DND-41 (cell line): Measurements from ENCODE around the gene PRKACA.

Source experiments
- ATAC-seq: fragments of 200-7000 bp; cut with Tn5 transposase; 3 replicates; pipeline ENCODE4 v1.9.1; 2021; ENCODE audit warnings: low read depth; ENCODE audit not compliant: insufficient read depth
- DNase-seq: peaks from one replicate; pipeline ENCODE4 v3.0.0-alpha.2; 2020
- H2AFZ ChIP-seq: 2 replicates; pipeline ENCODE4 v1.6.0; 2012; ENCODE audit warnings: low read depth, low read length
- H3K27ac ChIP-seq: 2 replicates; pipeline ENCODE4 v1.5.1; 2012; ENCODE audit warnings: low read length, inconsistent platforms
- H3K27me3 ChIP-seq: fragments of 200-600 bp; sonication (generic); 2 replicates; pipeline ENCODE4 v1.6.0; 2012; ENCODE audit warnings: low read length, mild to moderate bottlenecking, inconsistent platforms; ENCODE audit not compliant: insufficient read depth, poor library complexity
- H3K36me3 ChIP-seq: 2 replicates; pipeline ENCODE4 v1.5.1; 2012; ENCODE audit warnings: low read length, inconsistent platforms; ENCODE audit not compliant: insufficient read depth
- H3K4me1 ChIP-seq: 2 replicates; pipeline ENCODE4 v1.5.1; 2012; ENCODE audit warnings: mild to moderate bottlenecking, low read length; ENCODE audit not compliant: insufficient read depth
- H3K4me2 ChIP-seq: 2 replicates; pipeline ENCODE4 v1.6.0; 2012; ENCODE audit warnings: mild to moderate bottlenecking, moderate library complexity, low read length, inconsistent platforms; ENCODE audit not compliant: insufficient read depth
- H3K4me3 ChIP-seq, 2 experiments: fragments of 200-600 bp in 1 of 2; shearing (Covaris generic) in 1 of 2; 2 replicates each; pipeline ENCODE4 v1.5.1; 2012 to 2016; ENCODE audit warnings: inconsistent platforms in 2 of 2, low read length in 2 of 2, mild to moderate bottlenecking in 2 of 2, low read depth in 1 of 2, moderate library complexity in 1 of 2
- H3K79me2 ChIP-seq: 2 replicates; pipeline ENCODE4 v1.6.0; 2012; ENCODE audit warnings: low read length, inconsistent platforms; ENCODE audit not compliant: insufficient read depth
- H3K9ac ChIP-seq: 2 replicates; pipeline ENCODE4 v1.6.0; 2012; ENCODE audit warnings: low read depth, mild to moderate bottlenecking, inconsistent platforms, low read length, moderate library complexity
- H3K9me3 ChIP-seq: 2 replicates; pipeline ENCODE4 v1.5.1; 2012; ENCODE audit warnings: low read length, moderate library complexity, mild to moderate bottlenecking, inconsistent platforms; ENCODE audit not compliant: insufficient read depth, severe bottlenecking
- H4K20me1 ChIP-seq: 2 replicates; pipeline ENCODE4 v1.6.0; 2012; ENCODE audit warnings: low read length; ENCODE audit not compliant: insufficient read depth
- EZH2 ChIP-seq: IDR thresholded peaks from 3 replicates; pipeline ENCODE4 v1.6.1; 2012; ENCODE audit warnings: borderline replicate concordance, low read depth, mild to moderate bottlenecking, moderate library complexity, low read length, inconsistent platforms; ENCODE audit not compliant: severe bottlenecking
- TF ChIP-seq, protein P1 (sequence below): IDR thresholded peaks from 2 replicates; pipeline ENCODE4 v1.5.1; 2012; ENCODE audit warnings: borderline replicate concordance, low read length, moderate library complexity, mild to moderate bottlenecking; ENCODE audit not compliant: poor library complexity, severe bottlenecking; ENCODE audit errors: extremely low read depth

Gene PRKACA

GRCh38 chr19:14086098-14086497 lies 31.5 kb downstream of the PRKACA start:
- Histone ChIP-seq H2AFZ (no peak overlapping the region), H3K79me2 (peaks cover 19% of the 10 kb centered on the region), H3K36me3 (peaks cover 26% of the 10 kb centered on the region), H3K27me3 (no peaks in the 10 kb centered on the region), H4K20me1 (peaks cover 18% of the 10 kb centered on the region), H3K4me2 (no peak overlapping the region), H3K27ac (no peak overlapping the region), H3K4me1 (peaks cover 26% of the 10 kb centered on the region), H3K9ac (no peak overlapping the region), H3K4me3 (no peak overlapping the region), H3K9me3 (no peaks in the 10 kb centered on the region)
- TF ChIP-seq, protein P1, sequence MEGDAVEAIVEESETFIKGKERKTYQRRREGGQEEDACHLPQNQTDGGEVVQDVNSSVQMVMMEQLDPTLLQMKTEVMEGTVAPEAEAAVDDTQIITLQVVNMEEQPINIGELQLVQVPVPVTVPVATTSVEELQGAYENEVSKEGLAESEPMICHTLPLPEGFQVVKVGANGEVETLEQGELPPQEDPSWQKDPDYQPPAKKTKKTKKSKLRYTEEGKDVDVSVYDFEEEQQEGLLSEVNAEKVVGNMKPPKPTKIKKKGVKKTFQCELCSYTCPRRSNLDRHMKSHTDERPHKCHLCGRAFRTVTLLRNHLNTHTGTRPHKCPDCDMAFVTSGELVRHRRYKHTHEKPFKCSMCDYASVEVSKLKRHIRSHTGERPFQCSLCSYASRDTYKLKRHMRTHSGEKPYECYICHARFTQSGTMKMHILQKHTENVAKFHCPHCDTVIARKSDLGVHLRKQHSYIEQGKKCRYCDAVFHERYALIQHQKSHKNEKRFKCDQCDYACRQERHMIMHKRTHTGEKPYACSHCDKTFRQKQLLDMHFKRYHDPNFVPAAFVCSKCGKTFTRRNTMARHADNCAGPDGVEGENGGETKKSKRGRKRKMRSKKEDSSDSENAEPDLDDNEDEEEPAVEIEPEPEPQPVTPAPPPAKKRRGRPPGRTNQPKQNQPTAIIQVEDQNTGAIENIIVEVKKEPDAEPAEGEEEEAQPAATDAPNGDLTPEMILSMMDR: no peak
- no peak for TF ChIP-seq EZH2
- no peak for DNase-seq
- ATAC-seq: no peak

- Histone ChIP-seq H3K9ac (no peak within 1 kb of the TSS), H3K9me3 (no peaks in the 10 kb centered on the region), H3K4me2 (no peak within 1 kb of the TSS), H3K4me3 (no peak within 1 kb of the TSS), H4K20me1 (peaks cover 18% of the 10 kb centered on the region), H2AFZ (no peak within 1 kb of the TSS), H3K27ac (no peak within 1 kb of the TSS), H3K79me2 (peaks cover 23% of the 10 kb centered on the region), H3K27me3 (no peaks in the 10 kb centered on the region), H3K36me3 (peaks cover 26% of the 10 kb centered on the region), H3K4me1 (peaks cover 29% of the 10 kb centered on the region)
- TF ChIP-seq, protein P1: no peak
- TF ChIP-seq EZH2: no peak
- no peak for DNase-seq
- ATAC-seq: no peak
Measured at GRCh38 chr19:14085309-14085995, 32.1 kb downstream of the PRKACA start, which contains the start of gene C19orf67. Gene C19orf67, minus strand, starts transcription at chr19:14085783. Its CDS starts 156 bp downstream, at chr19:14085627.

DNA sequence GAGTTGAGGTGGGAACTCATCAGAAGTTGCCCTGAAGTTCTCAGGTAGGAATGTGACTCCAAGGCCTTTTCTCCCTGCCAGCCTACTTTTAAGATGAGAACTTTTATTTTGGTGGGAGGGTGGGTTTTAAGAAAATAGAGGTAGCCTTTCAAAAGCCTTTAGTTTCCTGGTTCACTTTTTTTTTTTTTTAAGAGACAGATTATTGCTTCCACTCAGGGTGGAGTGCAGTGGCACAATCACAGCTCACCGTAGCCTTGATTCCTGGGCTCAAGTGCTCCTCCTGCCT lies 34.9 kb downstream of the PRKACA start:
- no peak overlapping the region for H3K27ac ChIP-seq
- 0 out of 2 replicates have a peak overlapping the region, but pooled peaks have one; percentile 70 for H3K9ac ChIP-seq
- no peak for TF ChIP-seq EZH2
- TF ChIP-seq, protein P1: no peak

More for the DNA sequence above, 34.9 kb downstream of the PRKACA start:
- Histone ChIP-seq H3K9me3 (no peaks in the 10 kb centered on the region), H4K20me1 (no peaks in the 10 kb centered on the region), H3K4me2 (peak overlapping the region; percentile 93; the same call in 1 of the 2 replicates), H3K4me1 (peaks cover 22% of the 10 kb centered on the region), H3K27me3 (no peaks in the 10 kb centered on the region), H3K79me2 (peaks cover 12% of the 10 kb centered on the region), H3K4me3 (no peak overlapping the region), H3K36me3 (peaks cover 10% of the 10 kb centered on the region; the same call in 1 of the 2 replicates), H2AFZ (no peak overlapping the region)
- ATAC-seq: no peak
- no peak for DNase-seq
